Prostate gland (tissue), 2 donors: ENCODE measurements around the gene TAF4. TPM values are rescaled to one million over a fixed set of nuclear protein-coding genes. Genes with fewer than 3 reads are reported as not detected.
"Not testable (repeated sequence)": the region's sequence is repeated elsewhere in the genome, so short reads cannot be mapped to it uniquely, and the experiment has no call there.

ENCODE experiments used
- DNase-seq: peaks from one replicate; pipeline ENCODE4 v3.0.0-alpha.2; 2019; ENCODE audit warnings: low spot score
- H3K27ac ChIP-seq, 2 donors: fragments of 200-600 bp; sonication (generic); 2 replicates each; pipeline ENCODE4 v1.5.1; 2017 to 2019
- H3K27me3 ChIP-seq: fragments of 200-600 bp; sonication (generic); replicated peaks from 2 replicates; pipeline ENCODE4 v1.5.1; 2019; ENCODE audit not compliant: insufficient read depth
- H3K36me3 ChIP-seq, 2 donors: fragments of 200-600 bp; sonication (generic); 1 replicate in 1 of 2; 2 replicates in 1 of 2; pipeline versions ENCODE4 v1.5.1 to v1.8.1; 2017 to 2019
- H3K4me1 ChIP-seq: fragments of 200-600 bp; sonication (generic); replicated peaks from 2 replicates; pipeline ENCODE4 v1.5.1; 2019
- H3K4me3 ChIP-seq, 2 donors: fragments of 200-600 bp; sonication (generic); 2 replicates each; pipeline ENCODE4 v1.5.1; 2017 to 2019
- H3K9me3 ChIP-seq: fragments of 200-600 bp; sonication (generic); 2 replicates; pipeline ENCODE4 v1.5.1; 2017
- POLR2A ChIP-seq: fragments of 450-650 bp; IDR thresholded peaks from one replicate; pipeline ENCODE4 v1.6.1; 2016; ENCODE audit warnings: antibody characterized with exemption, mild to moderate bottlenecking
- POLR2AphosphoS5 ChIP-seq: sonication (generic); formaldehyde crosslinking; IDR thresholded peaks from one replicate; pipeline ENCODE4 v1.6.1; 2017; ENCODE audit warnings: antibody characterized with exemption
- WGBS: methylation state at CpG from one replicate; pipeline ENCODE4 v1.1.5; 2018; 5-methylcytosine and 5-hydroxymethylcytosine counted together
- intact Hi-C: fragments of 100-400 bp; cut with DNase I; formaldehyde crosslinking; loops from one replicate; pipeline ENCODE4 v1.14.2; 2022
- total RNA-seq, 2 donors: library from RNA; depleted of rRNA; stranded (reverse); fragments of >200 nt; gene quantifications; one replicate each; pipeline ENCODE4 v1.1.0, GENCODE V29; 2016
- TF ChIP-seq, protein P1 (sequence below), 4 experiments: fragments of 200-600 bp in 2 of 4; fragments of 450-650 bp in 2 of 4; sonication (generic) in 2 of 4; IDR thresholded peaks; 1 replicate in 3 of 4; 2 replicates in 1 of 4; pipeline ENCODE4 v1.5.1; 2016 to 2019; ENCODE audit warnings: antibody characterized with exemption in 4 of 4, mild to moderate bottlenecking in 2 of 4, moderate library complexity in 2 of 4

The TAF4 gene
- total RNA-seq, 2 donors from 2014 or later, result 19.9 to 57.1 TPM

DNA sequence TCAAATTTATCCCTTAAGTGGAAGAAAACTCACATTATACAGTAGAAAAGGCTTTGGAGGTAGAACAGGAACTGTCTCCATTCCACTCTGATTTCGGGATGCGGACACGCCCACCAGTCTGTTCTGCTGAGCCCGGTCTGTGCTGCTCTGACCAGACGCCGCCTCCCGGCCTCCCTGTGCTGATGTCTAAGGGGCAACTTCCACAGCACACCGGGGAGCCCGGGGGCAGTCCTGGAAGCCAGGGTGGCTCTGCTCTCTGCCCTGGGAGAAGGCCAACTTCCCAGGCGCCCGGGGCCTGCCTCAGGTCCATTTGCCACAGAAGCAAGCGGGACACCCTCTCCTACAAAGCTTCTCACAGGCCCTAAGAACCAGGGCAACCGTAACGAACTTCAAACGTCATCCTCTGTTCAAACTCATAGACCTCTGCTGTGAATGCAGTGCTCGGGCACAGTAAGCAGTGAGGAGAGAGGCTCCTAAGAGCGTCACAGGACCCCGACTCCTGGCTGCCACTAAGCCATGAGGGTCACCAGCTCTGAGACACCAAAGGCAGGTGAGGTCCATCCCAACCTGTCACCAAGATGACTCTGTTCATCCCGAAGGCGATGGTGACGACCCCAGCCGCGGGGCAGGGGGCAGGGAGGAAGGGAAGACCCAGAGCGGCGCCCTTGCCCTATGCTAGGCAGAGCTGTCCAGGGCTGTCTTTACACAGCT is 5.6 kb downstream of the TAF4 start:
- H3K27ac ChIP-seq, result no peak overlapping the region
- DNase-seq, result no peak
- H3K4me1 ChIP-seq, result peaks cover 13% of the 10 kb centered on the region
- 85% methylated on average over 25 of the region's 25 CpGs for WGBS
- TF ChIP-seq POLR2AphosphoS5 (no peak), POLR2A (no peak)
- TF ChIP-seq, protein P1, sequence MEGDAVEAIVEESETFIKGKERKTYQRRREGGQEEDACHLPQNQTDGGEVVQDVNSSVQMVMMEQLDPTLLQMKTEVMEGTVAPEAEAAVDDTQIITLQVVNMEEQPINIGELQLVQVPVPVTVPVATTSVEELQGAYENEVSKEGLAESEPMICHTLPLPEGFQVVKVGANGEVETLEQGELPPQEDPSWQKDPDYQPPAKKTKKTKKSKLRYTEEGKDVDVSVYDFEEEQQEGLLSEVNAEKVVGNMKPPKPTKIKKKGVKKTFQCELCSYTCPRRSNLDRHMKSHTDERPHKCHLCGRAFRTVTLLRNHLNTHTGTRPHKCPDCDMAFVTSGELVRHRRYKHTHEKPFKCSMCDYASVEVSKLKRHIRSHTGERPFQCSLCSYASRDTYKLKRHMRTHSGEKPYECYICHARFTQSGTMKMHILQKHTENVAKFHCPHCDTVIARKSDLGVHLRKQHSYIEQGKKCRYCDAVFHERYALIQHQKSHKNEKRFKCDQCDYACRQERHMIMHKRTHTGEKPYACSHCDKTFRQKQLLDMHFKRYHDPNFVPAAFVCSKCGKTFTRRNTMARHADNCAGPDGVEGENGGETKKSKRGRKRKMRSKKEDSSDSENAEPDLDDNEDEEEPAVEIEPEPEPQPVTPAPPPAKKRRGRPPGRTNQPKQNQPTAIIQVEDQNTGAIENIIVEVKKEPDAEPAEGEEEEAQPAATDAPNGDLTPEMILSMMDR (IDR thresholded peaks at IDR 0.05), result no peak
- intact Hi-C loops, result loop anchor here (5.0 to 10.0 kb wide), 2 partner anchors 33 to 735 kb away; partner anchors contain the start of gene MRGBP
- no peak overlapping the region for H3K4me3 ChIP-seq
- no peaks in the 10 kb centered on the region for H3K9me3 ChIP-seq
- H3K27me3 ChIP-seq, result no peaks in the 10 kb centered on the region
- H3K36me3 ChIP-seq, result no peaks in the 10 kb centered on the region

DNA sequence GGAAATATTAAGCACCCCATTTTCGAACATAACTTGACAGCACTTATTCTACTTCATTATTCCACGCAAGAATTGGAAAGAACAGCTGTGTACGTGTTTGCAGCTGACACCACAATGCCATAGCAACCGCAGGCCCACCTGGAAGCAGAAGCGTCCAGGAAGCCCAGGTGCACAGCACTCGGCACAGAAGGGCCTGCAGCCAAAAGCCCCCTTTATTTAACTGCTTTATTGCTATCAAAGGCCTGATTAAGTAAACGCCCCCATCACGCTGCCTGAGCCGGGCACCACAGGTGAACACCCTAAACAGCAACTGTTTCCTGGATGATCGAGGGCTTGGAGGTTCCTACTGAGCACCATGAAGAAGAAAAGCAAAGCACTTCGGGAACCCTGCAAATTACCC is 6.3 kb downstream of the TAF4 start:
- Histone ChIP-seq H3K4me3 (no peak overlapping the region), H3K9me3 (no peaks in the 10 kb centered on the region), H3K27ac (no peak overlapping the region), H3K27me3 (no peaks in the 10 kb centered on the region), H3K36me3 (no peaks in the 10 kb centered on the region), H3K4me1 (peaks cover 13% of the 10 kb centered on the region)
- DNase-seq, result no peak
- TF ChIP-seq POLR2A, result no peak
- no peak for TF ChIP-seq POLR2AphosphoS5
- TF ChIP-seq, protein P1 (IDR thresholded peaks at IDR 0.05), result no peak
- intact Hi-C loops, result no loop called here
- WGBS, result 77% methylated on average over 11 of the region's 11 CpGs

DNA sequence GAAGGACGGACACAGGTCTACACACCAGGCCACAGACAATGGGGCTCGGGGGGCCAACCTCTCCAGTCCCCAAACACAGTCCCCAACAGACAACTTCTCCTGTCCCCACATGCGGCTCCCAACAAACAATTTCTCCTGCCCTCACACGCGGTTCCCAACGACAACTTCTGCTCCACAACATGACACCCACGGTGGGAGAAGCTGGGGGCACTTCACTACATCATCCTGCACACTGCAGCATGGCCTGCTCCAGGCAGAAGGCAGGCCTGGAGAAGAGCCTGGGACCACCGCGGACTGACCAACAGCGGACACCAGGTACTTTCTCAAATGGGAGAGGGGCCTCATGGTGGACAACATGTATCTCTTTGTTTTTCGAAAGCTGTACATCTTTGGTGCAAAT is 6.7 kb downstream of the TAF4 start:
- Histone ChIP-seq H3K36me3 (no peaks in the 10 kb centered on the region), H3K4me1 (peaks cover 10% of the 10 kb centered on the region), H3K27me3 (no peaks in the 10 kb centered on the region), H3K9me3 (no peaks in the 10 kb centered on the region), H3K4me3 (no peak overlapping the region), H3K27ac (no peak overlapping the region)
- WGBS, result 89% methylated on average over 10 of the region's 11 CpGs
- intact Hi-C loops, result no loop called here
- no peak for DNase-seq
- TF ChIP-seq, protein P1 (IDR thresholded peaks at IDR 0.05), result no peak
- TF ChIP-seq POLR2AphosphoS5 (no peak), POLR2A (no peak)

- TF ChIP-seq POLR2A (no peak), POLR2AphosphoS5 (no peak)
- TF ChIP-seq, protein P1 (IDR thresholded peaks at IDR 0.05), result no peak
- Histone ChIP-seq H3K27ac (no peak overlapping the region), H3K4me3 (no peak overlapping the region), H3K9me3 (no peaks in the 10 kb centered on the region), H3K27me3 (no peaks in the 10 kb centered on the region), H3K36me3 (no peaks in the 10 kb centered on the region), H3K4me1 (no peaks in the 10 kb centered on the region)
- intact Hi-C loops, result no loop called here
- 85% methylated on average over 11 of the region's 11 CpGs for WGBS
- no peak for DNase-seq
Observed at GRCh38 chr20:62056975-62057374, 8.7 kb downstream of the TAF4 start.

- DNase-seq, result no peak
- no peak for TF ChIP-seq POLR2AphosphoS5
- TF ChIP-seq, protein P1 (IDR thresholded peaks at IDR 0.05), result no peak
- TF ChIP-seq POLR2A, result no peak
- Histone ChIP-seq H3K9me3 (no peaks in the 10 kb centered on the region), H3K36me3 (no peaks in the 10 kb centered on the region), H3K27ac (no peak overlapping the region), H3K4me3 (no peak overlapping the region), H3K27me3 (no peaks in the 10 kb centered on the region), H3K4me1 (no peaks in the 10 kb centered on the region)
- 86% methylated on average over 6 of the region's 6 CpGs for WGBS
- intact Hi-C loops, result no loop called here
Observed at GRCh38 chr20:62056377-62056776, 9.3 kb downstream of the TAF4 start.

DNA sequence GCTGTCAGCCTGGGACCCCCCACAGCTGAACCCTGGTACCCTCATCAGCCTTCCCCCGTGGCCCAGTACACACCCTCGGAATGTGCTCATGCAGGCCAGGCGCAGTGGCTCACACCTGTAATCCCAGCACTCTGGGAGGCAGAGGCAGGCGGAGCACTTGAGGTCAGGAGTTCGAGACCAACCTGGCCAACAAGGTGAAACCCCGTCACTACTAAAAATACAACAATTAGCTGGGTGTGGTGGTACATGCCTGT is 9.9 kb downstream of the TAF4 start:
- H3K9me3 ChIP-seq, H3K27ac ChIP-seq, H3K36me3 ChIP-seq, H3K27me3 ChIP-seq, DNase-seq, H3K4me3 ChIP-seq, H3K4me1 ChIP-seq, intact Hi-C loops: not testable (repeated sequence)
- WGBS, result 73% methylated on average over 6 of the region's 6 CpGs
